Spleen (tissue), 11 donors: Measurements from ENCODE around the gene DGKG. TPM values are rescaled to one million over a fixed set of nuclear protein-coding genes. Genes with fewer than 3 reads are reported as not detected.

Experiments used
- DNase-seq: peaks from one replicate; pipeline ENCODE4 v3.0.0-alpha.2; 2020
- H3K27ac ChIP-seq, 8 donors: fragments of 200-600 bp; sonication (generic) in 7 of 8; 1 replicate in 4 of 8; 2 replicates in 4 of 8; pipeline versions ENCODE4 v1.5.0 to v1.8.0; 2016 to 2021; ENCODE audit warnings: inconsistent platforms in 4 of 8, mild to moderate bottlenecking in 4 of 8, moderate library complexity in 1 of 8
- H3K27me3 ChIP-seq, 7 donors: fragments of 200-600 bp; sonication (generic) in 6 of 7; replicated peaks in 1 of 7; 1 replicate in 4 of 7; 2 replicates in 3 of 7; pipeline versions ENCODE4 v1.5.0 to v1.8.0; 2016 to 2021; ENCODE audit warnings: inconsistent platforms in 3 of 7, mild to moderate bottlenecking in 1 of 7
- H3K36me3 ChIP-seq, 6 donors: fragments of 200-600 bp; sonication (generic) in 5 of 6; 1 replicate in 4 of 6; 2 replicates in 2 of 6; pipeline versions ENCODE4 v1.5.0 to v1.8.0; 2016 to 2021; ENCODE audit warnings: inconsistent platforms in 2 of 6
- H3K4me1 ChIP-seq, 6 donors: fragments of 200-600 bp; sonication (generic) in 5 of 6; 1 replicate in 3 of 6; 2 replicates in 3 of 6; pipeline versions ENCODE4 v1.5.0 to v1.8.0; 2016 to 2021; ENCODE audit warnings: inconsistent platforms in 3 of 6
- H3K4me3 ChIP-seq, 8 donors: fragments of 200-600 bp; sonication (generic) in 7 of 8; 1 replicate in 4 of 8; 2 replicates in 4 of 8; pipeline versions ENCODE4 v1.5.0 to v1.8.0; 2016 to 2021; ENCODE audit warnings: inconsistent platforms in 4 of 8, mild to moderate bottlenecking in 4 of 8, moderate library complexity in 2 of 8
- H3K9me3 ChIP-seq, 8 donors: fragments of 200-600 bp; sonication (generic) in 7 of 8; 1 replicate in 4 of 8; 2 replicates in 4 of 8; pipeline versions ENCODE4 v1.5.0 to v1.8.0; 2016 to 2021; ENCODE audit warnings: inconsistent platforms in 4 of 8
- CTCF ChIP-seq, 11 experiments: fragments of 200-600 bp in 7 of 11; fragments of 450-650 bp in 4 of 11; sonication (generic) in 4 of 11; IDR thresholded peaks in 8 of 11; conservative IDR thresholded peaks in 3 of 11; 1 replicate in 7 of 11; 2 replicates in 4 of 11; pipeline versions ENCODE4 v1.4.0 to v1.8.0; 2016 to 2021; ENCODE audit warnings: antibody characterized with exemption in 11 of 11, inconsistent platforms in 4 of 11, mild to moderate bottlenecking in 1 of 11
- POLR2A ChIP-seq, 3 donors: fragments of 450-650 bp; IDR thresholded peaks; one replicate each; pipeline ENCODE4 v1.5.1; 2017; ENCODE audit warnings: antibody characterized with exemption in 3 of 3, mild to moderate bottlenecking in 1 of 3
- POLR2AphosphoS5 ChIP-seq, 3 donors: sonication (generic); formaldehyde crosslinking; IDR thresholded peaks; one replicate each; pipeline ENCODE4 v1.5.1; 2017; ENCODE audit warnings: antibody characterized with exemption in 3 of 3
- WGBS, 5 donors: extraction: QIAGEN DNeasy Blood & Tissue Kit in 3 of 5; methylation state at CpG; one replicate each; pipeline versions ENCODE4 v1.1.5 to v1.1.7; 2013 to 2018; 5-methylcytosine and 5-hydroxymethylcytosine counted together
- intact Hi-C: fragments of 100-400 bp; cut with DNase I; formaldehyde crosslinking; loops from one replicate; pipeline ENCODE4 v1.15.0; 2023; ENCODE audit warnings: low total_unique reads
- polyA plus RNA-seq, 3 donors: library from polyadenylated mRNA; stranded (reverse); fragments of 200-250 nt; gene quantifications; one replicate each; pipeline ENCODE4 v1.2.1, GENCODE V29; 2013
- total RNA-seq, 7 donors: library from RNA; depleted of rRNA in 3 of 7; stranded (reverse); fragments of >200 nt in 3 of 7; fragmentation: NEBNext Ultra II Directional in 4 of 7; extraction: Animal tissue kit (Norgen Biotek cat#: 25700) in 4 of 7; gene quantifications; one replicate each; pipeline versions ENCODE4 v1.1.0 to v1.2.1, GENCODE V29; 2016 to 2021
- donor health status: healthy with polysubstance abuse.
- donor health status: DM: no; HTN: no; CAD: no; lungs with moderate emphysema.
- donor health status: DM: no; HTN: no; CAD: no.
- donor health status: Bipolar disorder and iron deficiency.
- donor health status: healthy.
- donor health status: DM: no; HTN: no; CAD: no.
- donor health status: DM: yes; HTN: yes; CAD: no.

DGKG gene
- total and polyA plus RNA-seq, 10 donors: 0.22 to 7.7 (median 5.4) TPM

GRCh38 chr3:186311441-186311840, 50.6 kb downstream of the DGKG start:
- intact Hi-C loops: no loop called here
- H3K4me3 ChIP-seq: no peak overlapping the region
- no peak for DNase-seq
- peaks cover 0 to 9% (median 0%) of the 10 kb centered on the region in 6 donors for H3K36me3 ChIP-seq
- no peaks in the 10 kb centered on the region for H3K4me1 ChIP-seq
- no peaks in the 10 kb centered on the region for H3K27me3 ChIP-seq
- 87 to 93% (median 93%) methylated on average over 3 of the region's 3 CpGs for WGBS, 5 donors
- H3K27ac ChIP-seq: no peak overlapping the region
- TF ChIP-seq CTCF (IDR thresholded peaks at IDR 0.05 in 8 of 11, conservative IDR thresholded peaks at IDR 0.05 in 3 of 11) (no peak), POLR2AphosphoS5 (IDR thresholded peaks at IDR 0.05) (no peak), POLR2A (IDR thresholded peaks at IDR 0.05) (no peak)
- H3K9me3 ChIP-seq: no peaks in the 10 kb centered on the region

DNA sequence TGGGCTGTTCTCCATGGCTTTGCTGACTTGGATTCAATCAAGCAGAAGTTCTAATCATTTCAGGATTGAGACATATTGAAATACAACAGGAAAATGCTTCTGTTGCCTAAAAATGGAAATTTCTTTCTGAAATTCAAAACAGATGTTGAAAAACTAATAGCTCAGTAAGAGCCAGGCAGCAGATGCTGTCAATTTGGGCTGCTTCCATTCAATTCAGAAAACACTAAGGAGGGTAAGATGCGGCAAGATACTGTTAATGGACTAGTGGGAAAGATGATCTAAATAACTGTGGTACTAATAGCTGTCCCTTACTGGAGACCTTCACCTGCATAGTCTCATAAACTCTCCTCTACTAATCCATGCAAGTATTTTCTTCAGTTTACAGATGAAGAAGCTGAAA, 53.5 kb downstream of the DGKG start:
- intact Hi-C loops: no loop called here
- no peak for DNase-seq
- Histone ChIP-seq H3K27ac (no peak overlapping the region), H3K4me1 (no peaks in the 10 kb centered on the region), H3K4me3 (no peak overlapping the region), H3K36me3 (peaks cover 0 to 31% (median 0%) of the 10 kb centered on the region in 6 donors), H3K9me3 (no peaks in the 10 kb centered on the region), H3K27me3 (peaks cover 0 to 8% (median 0%) of the 10 kb centered on the region in 7 donors)
- TF ChIP-seq POLR2A (IDR thresholded peaks at IDR 0.05) (no peak), POLR2AphosphoS5 (IDR thresholded peaks at IDR 0.05) (no peak), CTCF (IDR thresholded peaks at IDR 0.05 in 8 of 11, conservative IDR thresholded peaks at IDR 0.05 in 3 of 11) (no peak)
- 93 to 100% (median 96%) methylated on average over 1 of the region's 1 CpG for WGBS, 5 donors

DNA sequence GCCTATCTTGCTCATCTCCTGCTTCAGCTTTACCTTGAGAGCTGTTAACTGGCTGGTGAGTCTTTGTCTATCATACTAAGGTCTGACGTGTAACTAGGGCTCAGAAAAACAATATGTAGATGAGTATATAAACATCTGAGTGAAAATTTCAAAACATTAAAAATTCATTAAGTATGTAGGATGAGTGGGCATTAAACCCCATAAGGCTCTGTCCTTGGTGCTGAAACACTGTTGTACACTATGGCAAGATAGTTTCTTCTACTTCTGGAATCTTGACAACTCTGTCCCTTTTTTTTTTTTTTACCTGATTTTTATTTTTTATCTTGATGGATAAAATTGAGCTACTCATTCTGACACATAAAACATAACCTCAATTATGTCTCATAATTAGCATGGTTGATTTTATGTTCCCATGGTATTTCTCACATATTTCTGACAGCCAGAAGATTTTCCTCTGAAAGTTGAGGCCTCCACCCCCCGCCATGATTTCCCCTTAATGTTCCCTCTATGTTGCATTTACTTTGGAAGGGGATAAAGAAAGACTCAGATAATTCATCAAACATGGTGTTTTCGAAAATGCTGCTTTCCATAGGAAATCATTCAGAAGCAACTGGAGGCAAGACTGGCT, 54.3 kb downstream of the DGKG start:
- Histone ChIP-seq H3K27me3 (peaks cover 0 to 12% (median 0%) of the 10 kb centered on the region in 7 donors), H3K4me1 (no peaks in the 10 kb centered on the region), H3K9me3 (no peaks in the 10 kb centered on the region), H3K27ac (no peak overlapping the region), H3K4me3 (no peak overlapping the region), H3K36me3 (peaks cover 0 to 38% (median 0%) of the 10 kb centered on the region in 6 donors)
- 71 to 81% (median 71%) methylated on average over 3 of the region's 3 CpGs for WGBS, 5 donors
- no peak for TF ChIP-seq POLR2A (IDR thresholded peaks at IDR 0.05)
- TF ChIP-seq CTCF (IDR thresholded peaks at IDR 0.05 in 8 of 11, conservative IDR thresholded peaks at IDR 0.05 in 3 of 11): no peak
- TF ChIP-seq POLR2AphosphoS5 (IDR thresholded peaks at IDR 0.05): no peak
- intact Hi-C loops: no loop called here
- DNase-seq: no peak

GRCh38 chr3:186305286-186305685, 56.7 kb downstream of the DGKG start:
- Histone ChIP-seq H3K4me3 (no peak overlapping the region), H3K27ac (no peak overlapping the region), H3K27me3 (peaks cover 0 to 12% (median 0%) of the 10 kb centered on the region in 7 donors), H3K9me3 (no peaks in the 10 kb centered on the region), H3K36me3 (peaks cover 0 to 40% (median 0%) of the 10 kb centered on the region in 6 donors), H3K4me1 (no peaks in the 10 kb centered on the region)
- TF ChIP-seq CTCF (IDR thresholded peaks at IDR 0.05 in 8 of 11, conservative IDR thresholded peaks at IDR 0.05 in 3 of 11): no peak
- no peak for TF ChIP-seq POLR2AphosphoS5 (IDR thresholded peaks at IDR 0.05)
- TF ChIP-seq POLR2A (IDR thresholded peaks at IDR 0.05): no peak
- intact Hi-C loops: no loop called here
- DNase-seq: no peak
- WGBS, 5 donors: 74 to 92% (median 83%) methylated on average over 2 of the region's 2 CpGs
